HG02885 (cell line): ENCODE data around the gene FPR1.

ENCODE experiments used
- ATAC-seq: cut with Tn5 transposase; IDR thresholded peaks from one replicate; pipeline ENCODE4 v1.9.1; 2021; ENCODE audit warnings: mild to moderate bottlenecking; ENCODE audit not compliant: unreplicated experiment, poor library complexity

FPR1 gene, protein sequence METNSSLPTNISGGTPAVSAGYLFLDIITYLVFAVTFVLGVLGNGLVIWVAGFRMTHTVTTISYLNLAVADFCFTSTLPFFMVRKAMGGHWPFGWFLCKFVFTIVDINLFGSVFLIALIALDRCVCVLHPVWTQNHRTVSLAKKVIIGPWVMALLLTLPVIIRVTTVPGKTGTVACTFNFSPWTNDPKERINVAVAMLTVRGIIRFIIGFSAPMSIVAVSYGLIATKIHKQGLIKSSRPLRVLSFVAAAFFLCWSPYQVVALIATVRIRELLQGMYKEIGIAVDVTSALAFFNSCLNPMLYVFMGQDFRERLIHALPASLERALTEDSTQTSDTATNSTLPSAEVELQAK

DNA sequence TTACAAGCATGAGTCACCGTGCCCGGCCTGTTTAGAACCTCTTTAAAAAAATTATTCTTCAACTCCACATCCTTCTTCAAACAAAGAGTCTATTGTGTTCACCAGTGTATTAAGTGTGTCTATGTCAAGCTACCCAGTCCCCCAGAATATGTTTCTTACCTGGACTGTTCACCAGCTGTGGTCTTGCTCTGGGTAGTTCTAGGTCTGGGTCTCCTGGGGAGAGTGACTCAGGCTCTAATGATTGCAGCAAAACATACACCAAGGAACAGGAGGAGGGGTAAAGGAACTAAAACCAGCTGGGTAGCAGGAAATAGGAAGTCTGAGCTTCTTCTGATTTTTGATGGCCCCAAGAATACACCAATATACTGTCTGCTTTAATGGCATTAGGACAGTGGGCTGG, at the start of gene FPR1:
Gene FPR1, minus strand, starts transcription at position 224 of the 400 bp plus-strand sequence. CDS start 4,884 bp downstream, outside the sequence.
- ATAC-seq, result no peak

DNA sequence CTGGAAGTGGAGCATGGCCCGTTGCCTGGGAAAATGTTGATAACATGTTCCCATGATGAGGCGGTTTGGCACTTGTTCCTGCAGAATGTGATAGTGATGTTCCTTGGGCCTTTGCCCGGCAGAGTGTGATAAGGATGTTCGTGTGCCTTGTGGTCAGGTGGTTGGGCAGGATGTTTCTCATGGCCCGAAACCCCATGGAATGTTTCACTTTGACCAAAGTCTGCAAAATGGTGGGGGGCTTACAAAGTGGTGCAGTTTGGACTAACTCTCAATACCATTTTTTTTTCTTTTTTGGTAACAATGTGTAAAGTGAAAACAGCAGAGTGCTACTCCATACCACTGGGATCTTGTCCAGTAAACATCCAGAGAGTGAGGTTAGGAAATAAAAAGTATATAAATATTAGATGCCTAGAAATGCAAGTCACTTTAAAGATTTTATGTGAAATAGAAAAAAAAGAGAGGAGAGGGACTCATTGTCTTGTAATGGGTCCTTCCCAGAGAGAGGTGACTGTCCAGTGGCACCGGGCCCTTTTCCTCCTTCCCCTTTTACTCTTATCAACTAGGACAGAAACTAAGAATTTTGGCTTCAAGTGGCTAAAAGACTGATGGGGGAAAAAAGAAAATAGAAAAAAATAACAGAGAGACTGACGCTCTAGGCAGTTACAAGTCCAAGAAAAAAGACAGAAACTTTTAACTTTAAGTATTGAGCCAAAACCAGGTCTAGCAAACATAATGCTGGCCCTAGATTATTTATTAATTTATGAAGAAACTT, 49.0 kb upstream of the FPR1 start:
- ATAC-seq, result no peak

DNA sequence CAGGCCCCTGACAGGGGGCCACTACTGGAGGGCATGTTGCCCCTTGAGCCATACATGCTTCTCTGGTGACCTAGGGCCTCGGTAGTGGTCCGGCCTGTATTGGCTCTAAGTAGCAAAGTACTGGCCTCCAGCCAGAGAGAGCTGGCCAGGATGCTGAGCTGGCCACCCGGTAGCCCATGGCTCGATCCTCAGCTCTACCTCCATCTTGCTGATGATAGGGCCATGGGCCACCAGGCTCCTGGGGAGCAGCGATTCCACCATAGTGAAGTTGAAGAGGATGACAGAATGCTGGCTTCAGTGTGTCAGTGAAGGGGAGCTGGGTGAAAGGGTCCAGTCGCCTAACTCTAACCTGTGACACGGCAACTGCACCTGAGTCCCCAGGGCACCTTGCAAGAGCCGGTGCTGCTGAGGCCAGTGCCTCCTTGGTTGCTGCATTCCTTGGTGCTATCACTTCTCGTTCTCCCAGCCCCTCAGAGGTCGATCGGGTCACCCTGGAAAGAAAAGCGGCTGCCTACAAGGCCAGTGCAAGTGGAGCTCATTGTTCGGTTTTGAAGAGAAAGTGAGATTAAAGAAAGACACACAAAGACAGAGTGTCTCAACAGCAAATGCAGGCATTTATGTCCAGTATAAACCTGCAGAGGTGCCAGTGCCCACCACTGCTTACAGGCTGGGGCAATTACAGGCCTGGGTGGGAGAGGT, 48.2 kb upstream of the FPR1 start:
- ATAC-seq, result no peak

DNA sequence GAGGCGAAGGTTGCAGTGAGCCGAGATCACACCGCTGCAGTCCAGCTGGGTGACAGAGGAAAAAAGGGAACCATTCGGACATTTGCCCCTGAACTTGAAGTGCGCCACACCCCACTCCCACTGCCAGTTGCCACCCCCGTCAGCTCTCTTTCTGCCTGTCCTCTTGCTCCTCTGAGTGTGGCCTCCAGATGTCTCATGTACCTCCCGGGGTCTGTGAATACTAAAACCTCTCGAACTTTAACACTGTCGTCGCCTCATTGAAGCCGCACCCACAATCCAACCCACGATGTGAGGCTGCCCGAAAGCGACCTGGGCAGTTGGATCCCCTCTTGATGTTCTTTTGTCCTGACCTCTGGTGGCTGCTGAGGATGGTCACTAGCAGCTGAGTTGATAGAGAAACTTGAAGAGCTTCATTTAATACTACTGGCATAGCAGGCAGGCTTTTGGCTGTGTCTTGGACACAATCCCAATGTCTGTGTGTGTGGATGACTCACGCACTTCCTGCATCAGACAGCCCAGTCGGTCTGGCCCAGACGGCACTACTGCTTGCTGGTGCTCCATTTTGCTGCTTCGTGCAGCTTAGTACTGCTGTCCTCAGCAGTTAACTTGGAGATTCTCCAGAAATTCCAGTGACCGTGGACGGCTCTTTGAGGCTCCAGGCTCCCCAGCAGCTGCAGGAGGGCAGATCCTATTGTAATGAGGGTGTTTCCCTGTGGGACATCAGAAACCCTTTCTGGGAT, 47.5 kb upstream of the FPR1 start:
- ATAC-seq, result no peak

DNA sequence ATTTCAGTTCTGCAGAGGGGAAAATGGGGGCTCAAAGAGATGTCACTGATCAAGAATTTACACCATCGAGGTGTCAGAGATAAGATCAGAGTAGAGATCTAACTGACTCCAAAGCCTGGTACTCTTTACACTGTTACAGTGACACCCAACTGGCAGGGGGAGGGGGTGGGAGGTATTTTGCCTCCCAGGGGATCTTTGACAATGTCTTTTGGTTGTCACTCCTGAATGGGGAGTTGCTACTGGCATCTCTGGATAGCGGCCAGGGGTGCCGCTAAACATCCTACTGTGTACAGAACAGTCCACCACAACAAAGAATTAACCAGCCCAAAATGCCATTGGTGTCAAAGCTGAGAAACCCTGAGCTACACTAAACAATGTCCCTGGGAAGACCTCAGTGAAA, 46.4 kb upstream of the FPR1 start:
- no peak for ATAC-seq

DNA sequence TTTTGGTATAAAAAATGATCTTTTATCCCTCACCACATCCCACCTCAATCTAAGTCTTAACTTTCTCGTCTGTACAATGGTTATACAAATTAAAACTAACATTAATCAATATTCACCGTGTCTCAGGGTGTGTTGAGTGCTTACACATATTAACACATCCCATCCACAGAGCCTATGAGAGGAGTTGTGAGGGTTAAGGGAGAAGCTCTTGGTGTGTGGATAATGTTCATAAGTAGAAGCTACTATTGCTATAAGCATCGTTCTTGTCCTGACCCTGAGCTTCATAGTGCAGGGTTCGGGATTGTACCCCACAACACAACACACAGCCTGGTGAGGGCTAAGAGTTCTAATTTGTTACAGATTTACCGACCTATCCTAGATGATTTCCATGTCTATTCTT, 45.8 kb upstream of the FPR1 start:
- ATAC-seq, result no peak

DNA sequence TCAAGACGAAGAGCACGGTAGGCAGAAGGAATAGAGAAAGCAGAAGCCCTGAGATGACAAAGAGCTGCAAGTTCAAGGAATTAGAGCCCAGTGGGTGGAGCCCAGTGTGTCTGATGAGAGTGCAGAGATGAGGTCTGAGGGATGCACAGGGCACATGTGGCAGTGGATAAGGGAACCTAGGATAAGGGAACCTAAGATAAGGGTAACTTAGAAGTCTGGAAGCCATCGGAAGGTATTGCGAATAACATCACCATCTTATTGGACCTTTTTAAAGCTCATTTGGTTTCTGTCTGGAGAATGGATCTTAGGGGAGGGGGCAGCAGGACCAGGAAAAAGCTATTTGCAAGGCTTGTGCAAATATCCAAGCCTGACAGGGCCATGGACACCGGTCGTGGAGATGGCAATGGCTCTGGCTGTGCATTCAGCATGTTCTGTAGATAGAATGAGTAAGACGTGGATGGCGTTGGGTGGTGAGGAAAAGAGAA, 44.6 kb upstream of the FPR1 start:
- ATAC-seq, result no peak

DNA sequence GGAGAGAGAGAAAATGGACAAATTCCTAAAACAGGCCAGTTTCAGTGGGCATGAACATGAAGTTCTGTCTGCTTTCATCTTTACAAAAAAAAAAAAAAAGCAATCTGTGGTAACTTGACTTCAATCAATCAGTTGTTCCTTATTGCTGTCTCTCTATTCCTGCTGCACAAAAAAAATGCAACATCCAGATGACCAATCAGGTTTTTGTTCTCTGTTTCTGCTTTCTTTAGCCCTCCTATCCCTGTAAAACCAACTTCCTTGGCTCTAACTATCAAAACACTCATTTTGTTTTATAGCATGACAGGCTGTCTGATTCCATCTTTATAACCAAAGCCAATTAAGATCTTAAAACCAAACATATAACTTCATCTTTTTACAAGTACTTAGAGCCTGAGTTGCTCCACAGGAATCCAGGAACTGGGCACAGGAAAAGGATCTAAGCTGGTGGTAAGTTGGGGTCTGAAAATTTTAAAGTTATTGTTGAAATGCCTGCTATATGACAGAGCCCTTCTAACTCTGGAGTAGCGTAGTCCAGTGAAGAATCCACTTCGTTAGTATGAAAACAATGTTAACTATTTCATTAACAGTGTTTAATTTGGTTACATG, 43.3 kb upstream of the FPR1 start, which contains the start of gene FPR3:
Gene FPR3, plus strand, starts transcription at position 273 of the 606 bp plus-strand sequence. CDS start 28,592 bp downstream, outside the sequence.
- ATAC-seq, result no peak

DNA sequence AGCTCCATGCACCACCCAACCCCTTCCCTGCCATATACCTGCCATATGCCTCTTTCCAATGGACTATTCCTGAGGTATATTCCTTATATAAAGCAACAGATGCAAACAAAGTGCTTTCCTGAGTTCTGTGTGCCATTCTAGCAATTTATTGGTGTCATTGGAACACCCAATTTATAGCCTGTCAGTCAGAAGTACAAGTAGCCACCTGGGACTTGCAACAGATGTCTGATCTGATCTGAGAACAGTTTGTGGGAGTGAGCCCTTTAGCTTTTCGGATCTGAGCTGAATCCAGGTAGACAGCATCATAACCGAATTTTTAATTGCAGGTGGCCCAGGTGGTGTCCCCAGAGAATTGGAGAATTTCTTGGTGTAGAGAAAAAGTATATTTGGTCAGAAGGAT, 42.3 kb upstream of the FPR1 start:
- ATAC-seq, result no peak

DNA sequence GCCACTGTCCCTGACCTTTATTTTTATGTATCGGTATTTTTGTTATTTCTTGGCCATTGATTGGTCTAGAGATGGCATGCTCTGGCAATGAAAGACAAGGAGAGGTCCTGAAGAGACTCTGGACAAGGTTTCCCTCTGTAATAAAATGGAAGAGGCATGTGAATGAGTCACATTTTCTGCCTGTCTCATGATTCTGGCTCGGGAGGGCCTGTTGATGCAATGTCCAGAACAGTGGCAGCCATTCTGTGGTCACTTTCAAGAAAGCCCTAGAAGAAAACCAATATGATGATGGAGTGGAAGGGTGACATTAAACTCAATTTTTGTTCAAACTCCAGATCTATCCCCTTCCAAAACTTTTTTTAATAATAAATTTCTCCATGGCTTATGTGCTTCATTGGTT, 41.3 kb upstream of the FPR1 start:
- ATAC-seq, result no peak

DNA sequence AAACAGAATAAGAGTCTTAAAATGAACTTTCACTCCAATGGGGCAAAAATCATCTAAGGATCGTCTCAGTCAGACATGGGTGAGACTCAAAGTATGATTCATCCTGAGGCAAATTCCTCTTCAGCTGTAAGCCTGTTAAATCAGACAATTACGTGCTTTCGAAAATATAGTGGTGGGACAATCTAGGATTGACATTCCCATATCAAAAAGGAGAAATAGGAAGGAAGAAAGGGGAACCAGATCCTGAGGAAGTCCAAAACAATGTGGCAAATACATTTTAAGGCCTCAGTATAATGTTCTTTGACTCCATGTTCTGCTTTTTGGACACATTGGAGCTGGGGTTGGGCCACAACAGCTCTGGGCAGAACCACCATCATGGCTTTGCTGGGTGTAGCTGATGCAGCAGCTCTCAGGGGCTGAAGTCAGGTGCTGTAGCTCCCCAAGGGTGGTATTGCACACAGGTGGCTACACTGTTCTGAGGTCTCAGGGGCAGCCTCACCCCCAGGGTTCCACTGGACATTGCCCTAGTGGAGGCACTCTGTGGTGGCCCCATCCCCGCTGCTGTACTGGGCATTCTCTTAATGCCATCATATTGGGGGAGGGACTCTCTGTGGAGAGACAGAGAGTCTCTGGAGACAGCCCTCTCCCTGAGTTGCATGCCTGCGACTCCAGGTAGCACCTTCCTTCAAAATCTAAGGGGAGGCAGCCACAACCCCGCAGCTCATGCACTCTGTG, 37.5 kb upstream of the FPR1 start:
- ATAC-seq, result no peak

DNA sequence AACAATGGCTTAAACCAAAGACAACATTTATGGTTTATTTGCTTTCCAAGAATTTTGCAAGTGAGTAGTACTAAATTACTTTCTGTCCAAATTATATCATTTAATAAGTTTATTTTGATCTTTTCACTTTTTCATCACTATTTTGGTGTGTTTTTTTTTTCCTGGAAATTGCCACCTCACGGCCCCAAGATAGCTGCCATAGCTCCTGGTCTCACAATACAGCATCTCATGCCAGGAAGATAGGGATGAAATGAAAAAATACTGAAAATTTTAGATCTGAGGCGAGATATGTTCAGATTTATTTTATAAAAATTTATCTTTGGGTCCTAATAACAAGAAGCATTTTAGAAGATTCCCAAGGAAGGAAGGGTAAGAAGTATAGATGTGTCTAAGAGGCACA, 36.4 kb upstream of the FPR1 start:
- ATAC-seq, result no peak

DNA sequence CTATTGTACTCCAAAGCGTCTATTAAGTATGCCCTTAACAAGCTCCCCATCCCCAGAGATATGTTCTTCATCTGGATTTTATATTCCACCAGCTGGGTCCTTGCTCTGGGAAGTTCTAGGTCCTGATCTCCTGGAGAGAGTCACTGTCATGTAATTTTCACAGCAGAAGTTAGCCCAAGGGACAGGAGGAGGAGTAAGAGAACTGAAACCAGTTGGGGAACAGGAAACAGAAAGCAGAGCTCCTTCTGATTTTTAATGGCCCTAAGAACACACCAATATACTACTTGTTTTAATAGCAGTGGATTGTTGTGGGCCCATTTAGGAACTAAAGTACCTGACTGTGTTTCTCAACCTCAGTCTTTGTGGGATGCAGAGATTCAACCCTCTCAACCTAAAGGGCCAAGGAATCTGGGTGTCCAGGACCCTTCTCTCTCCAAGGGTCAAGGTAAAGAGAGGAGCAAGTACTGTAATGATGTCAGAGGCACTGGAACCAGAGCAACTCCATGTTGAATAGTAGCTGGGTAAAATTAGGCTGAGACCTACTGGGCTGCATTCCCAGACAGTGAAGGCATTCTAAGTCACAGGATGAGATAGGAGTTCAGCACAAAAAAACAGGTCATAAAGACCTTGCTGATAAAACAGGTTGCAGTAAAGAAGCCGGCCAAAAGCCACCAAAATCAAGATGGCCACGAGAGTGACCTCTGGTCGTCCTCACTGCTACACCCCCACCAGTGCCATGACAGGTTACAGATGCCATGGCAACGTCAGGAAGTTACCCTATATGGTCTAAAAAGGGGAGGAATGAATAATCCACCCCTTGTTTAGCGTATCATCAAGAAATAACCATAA, 35.2 kb upstream of the FPR1 start:
- no peak for ATAC-seq

DNA sequence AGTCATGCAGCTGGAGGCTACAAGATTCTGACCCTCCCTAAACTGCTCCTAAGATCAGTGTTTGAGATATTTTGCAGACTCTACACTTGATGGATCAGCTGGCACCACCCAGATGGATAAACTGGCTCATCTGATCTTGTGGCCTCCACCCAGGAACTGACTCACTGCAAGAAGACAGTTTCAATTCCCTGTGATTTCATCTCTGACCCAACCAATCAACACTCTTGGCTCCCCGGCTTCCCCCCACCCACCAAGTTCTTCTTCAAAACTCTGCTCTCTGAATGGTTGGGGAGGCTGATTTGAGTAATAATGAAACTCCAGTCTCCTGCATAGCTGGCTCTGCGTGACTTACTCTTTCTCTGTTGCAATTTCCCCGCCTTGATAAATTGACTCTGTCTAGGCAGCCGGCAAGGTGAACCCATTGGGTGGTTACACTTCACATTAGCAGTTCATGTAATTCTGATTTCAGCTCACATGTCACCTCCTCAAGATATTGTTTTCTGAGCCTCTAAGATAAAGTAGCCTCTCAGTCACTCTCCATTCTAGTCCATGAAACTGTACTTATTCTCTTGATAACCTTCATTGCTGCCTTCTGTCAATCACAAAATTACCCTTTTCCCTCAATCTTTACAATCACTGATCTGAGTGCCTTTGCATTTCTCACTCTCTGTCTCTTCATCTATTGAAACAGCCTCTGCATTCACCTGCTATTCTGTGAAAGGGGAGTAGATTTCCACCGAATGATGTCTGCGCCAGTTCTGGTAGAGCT, 33.4 kb upstream of the FPR1 start:
- no peak for ATAC-seq

DNA sequence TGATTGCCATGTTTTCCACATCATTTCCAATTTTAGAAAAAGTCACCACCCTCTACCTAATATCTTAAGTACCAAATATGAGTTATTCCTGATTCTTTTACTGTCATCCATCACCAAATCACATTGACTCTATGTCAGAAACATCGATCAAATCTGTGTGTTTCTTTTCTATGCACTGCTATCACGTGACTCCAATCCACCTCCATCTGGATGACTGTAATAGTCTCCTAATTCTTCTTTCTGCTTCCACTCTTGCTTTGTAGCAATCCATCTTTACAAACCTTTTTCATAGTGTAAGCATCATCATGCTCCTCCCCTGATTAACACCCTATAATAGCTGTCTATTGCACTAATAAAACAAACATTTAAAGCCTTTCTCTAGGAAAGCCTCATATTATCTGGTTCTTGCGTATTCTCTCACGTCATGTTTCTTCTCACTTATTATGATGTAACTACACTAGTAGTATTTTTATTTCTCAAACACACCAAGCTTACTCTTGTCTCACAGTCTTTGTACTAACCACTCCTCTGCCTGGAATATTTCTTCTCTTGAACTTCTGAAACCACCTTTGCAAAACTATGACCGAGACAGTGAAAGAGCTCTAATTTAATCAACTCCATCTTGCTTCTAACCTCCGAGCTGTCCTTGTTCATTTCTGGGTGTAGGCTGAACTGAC, 32.6 kb upstream of the FPR1 start:
- ATAC-seq, result no peak

DNA sequence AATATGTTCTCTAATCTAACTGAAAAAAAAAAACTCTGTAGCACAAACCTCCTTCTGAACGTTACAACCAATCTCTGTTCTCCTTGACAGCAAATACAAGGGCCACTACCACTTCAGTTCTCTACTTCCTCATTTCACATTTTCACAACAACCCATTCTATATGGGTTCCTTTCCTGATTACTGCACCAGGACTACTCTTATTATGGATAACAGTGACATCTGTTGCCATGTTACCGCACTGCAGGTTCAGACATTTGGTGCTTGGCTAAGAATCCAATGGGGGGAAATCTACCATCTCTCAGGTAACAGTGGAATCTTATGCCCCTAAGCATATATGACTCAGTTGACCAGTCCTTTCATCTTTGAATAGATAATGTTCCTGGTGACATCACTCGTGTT, 31.7 kb upstream of the FPR1 start:
- no peak for ATAC-seq

DNA sequence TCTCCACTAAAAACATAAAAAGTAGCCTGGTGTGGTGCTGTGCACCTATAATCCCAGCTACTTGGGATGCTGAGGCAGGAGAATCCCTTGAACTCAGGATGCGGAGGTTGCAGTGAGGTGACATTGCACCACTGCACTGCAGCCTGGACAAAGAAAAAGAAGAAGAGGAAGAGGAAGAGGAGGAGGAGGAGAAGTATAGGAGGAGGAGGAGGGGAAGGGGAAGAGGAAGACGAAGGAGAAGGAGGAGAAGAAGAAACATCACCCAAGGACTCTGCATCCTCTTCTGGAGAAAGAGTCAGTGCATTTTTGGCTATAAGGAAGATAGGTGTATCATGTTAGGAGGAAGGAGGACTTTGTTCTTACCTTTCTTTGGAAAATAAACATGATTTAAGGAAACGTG, 30.3 kb upstream of the FPR1 start:
- no peak for ATAC-seq
